IMR-90 (cell line): ENCODE results near the gene SYDE2. TPM values are rescaled to one million over a fixed set of nuclear protein-coding genes. Genes with fewer than 3 reads are reported as not detected.

Source experiments
- ATAC-seq: fragments of 200-7000 bp; cut with Tn5 transposase; 2 replicates; pipeline ENCODE4 v1.9.1; 2020; ENCODE audit warnings: low read depth, mild to moderate bottlenecking, moderate library complexity
- BruUV-seq: library from RNA; stranded (reverse); fragments of 400-500 nt; replicated peaks from 2 replicates; lab custom pipeline; 2021; lab: Mats Ljungman, UMichigan
- CTCF ChIA-PET: fragments of 300-600 bp; formaldehyde crosslinking; extraction: SDS; loops from one replicate; lab custom pipeline; 2021; ENCODE audit warnings: antibody characterized with exemption; lab: Yijun Ruan, JAX
- POLR2A ChIA-PET: fragments of 300-600 bp; sonication (Branson Sonifier 250); formaldehyde crosslinking; loops from one replicate; lab custom pipeline; 2022; ENCODE audit warnings: antibody characterized with exemption; ENCODE audit not compliant: unreplicated experiment; lab: Charles Lee
- DNase-seq: peaks from one replicate; pipeline ENCODE4 v3.0.0; 2013
- H2AFZ ChIP-seq: replicated peaks from 2 replicates; pipeline ENCODE3; 2013; ENCODE audit warnings: low read length, mild to moderate bottlenecking; ENCODE audit not compliant: poor library complexity
- H2AK5ac ChIP-seq: 2 replicates; pipeline ENCODE4 v1.6.1; 2013; ENCODE audit warnings: low read depth, low read length, inconsistent platforms
- H2AK9ac ChIP-seq: replicated peaks from 2 replicates; pipeline ENCODE3; 2013; ENCODE audit warnings: mild to moderate bottlenecking, low read depth, low read length, moderate library complexity; ENCODE audit not compliant: poor library complexity
- H2BK120ac ChIP-seq: 2 replicates; pipeline ENCODE4 v1.6.1; 2013; ENCODE audit warnings: low read depth, low read length, inconsistent platforms
- H2BK15ac ChIP-seq: 3 replicates; pipeline ENCODE4 v1.6.1; 2013; ENCODE audit warnings: low read depth, low read length, inconsistent platforms
- H2BK20ac ChIP-seq: 2 replicates; pipeline ENCODE4 v1.6.1; 2013; ENCODE audit warnings: low read depth, mild to moderate bottlenecking, inconsistent platforms, low read length, moderate library complexity
- H2BK5ac ChIP-seq: 2 replicates; pipeline ENCODE4 v1.6.1; 2013; ENCODE audit warnings: mild to moderate bottlenecking, low read depth, low read length, inconsistent platforms; ENCODE audit not compliant: poor library complexity, severe bottlenecking
- H3K14ac ChIP-seq: replicated peaks from 2 replicates; pipeline ENCODE4 v1.6.1; 2013; ENCODE audit warnings: low read depth, low read length, inconsistent platforms
- H3K18ac ChIP-seq: 2 replicates; pipeline ENCODE4 v1.6.1; 2013; ENCODE audit warnings: low read depth, low read length, control low read depth
- H3K23ac ChIP-seq: 2 replicates; pipeline ENCODE4 v1.6.1; 2013; ENCODE audit warnings: low read depth, low read length, inconsistent platforms
- H3K27ac ChIP-seq: 2 replicates; pipeline ENCODE4 v1.5.1; 2013; ENCODE audit warnings: mild to moderate bottlenecking, control low read depth, low read length; ENCODE audit not compliant: insufficient read depth
- H3K27me3 ChIP-seq: 2 replicates; pipeline ENCODE4 v1.6.1; 2013; ENCODE audit warnings: low read length; ENCODE audit not compliant: control insufficient read depth, insufficient read depth
- H3K36me3 ChIP-seq: 2 replicates; pipeline ENCODE4 v1.6.1; 2013; ENCODE audit warnings: low read length, mixed read lengths; ENCODE audit not compliant: control insufficient read depth, insufficient read depth
- H3K4ac ChIP-seq: 2 replicates; pipeline ENCODE4 v1.6.1; 2013; ENCODE audit warnings: low read depth, low read length, inconsistent platforms
- H3K4me1 ChIP-seq: 2 replicates; pipeline ENCODE4 v1.6.1; 2013; ENCODE audit warnings: low read length, mixed read lengths; ENCODE audit not compliant: control insufficient read depth, insufficient read depth
- H3K4me2 ChIP-seq: 2 replicates; pipeline ENCODE4 v1.6.1; 2013; ENCODE audit warnings: low read depth, mild to moderate bottlenecking, control low read depth, low read length, moderate library complexity
- H3K4me3 ChIP-seq: 2 replicates; pipeline ENCODE4 v1.5.1; 2013; ENCODE audit warnings: low read depth, mild to moderate bottlenecking, control low read depth, low read length, moderate library complexity; ENCODE audit not compliant: insufficient read depth
- H3K56ac ChIP-seq: 2 replicates; pipeline ENCODE4 v1.6.1; 2013; ENCODE audit warnings: low read length, inconsistent platforms; ENCODE audit not compliant: insufficient read depth; ENCODE audit errors: extremely low read depth
- H3K79me1 ChIP-seq, 2 experiments: 2 replicates each; pipeline ENCODE4 v1.6.1; 2013; ENCODE audit warnings: low read length in 2 of 2, inconsistent platforms in 1 of 2, low read depth in 1 of 2
- H3K9ac ChIP-seq: 2 replicates; pipeline ENCODE4 v1.6.1; 2013; ENCODE audit warnings: low read depth, low read length, control low read depth
- H3K9me1 ChIP-seq: 2 replicates; pipeline ENCODE4 v1.6.1; 2013; ENCODE audit warnings: low read length, inconsistent platforms; ENCODE audit not compliant: insufficient read depth
- H3K9me3 ChIP-seq: 2 replicates; pipeline ENCODE4 v1.6.1; 2013; ENCODE audit warnings: low read length; ENCODE audit not compliant: control insufficient read depth, insufficient read depth
- H4K20me1 ChIP-seq: 2 replicates; pipeline ENCODE4 v1.6.1; 2013; ENCODE audit warnings: low read length, inconsistent platforms; ENCODE audit not compliant: insufficient read depth
- H4K5ac ChIP-seq: 2 replicates; pipeline ENCODE4 v1.6.1; 2013; ENCODE audit warnings: mild to moderate bottlenecking, low read depth, low read length, control low read depth
- H4K8ac ChIP-seq, 2 experiments: 2 replicates each; pipeline ENCODE4 v1.6.1; 2013; ENCODE audit warnings: low read depth in 2 of 2, low read length in 2 of 2, control low read depth in 1 of 2, inconsistent platforms in 1 of 2
- H4K91ac ChIP-seq: 2 replicates; pipeline ENCODE4 v1.6.1; 2013; ENCODE audit warnings: low read depth, low read length, inconsistent platforms; ENCODE audit not compliant: insufficient read depth
- BHLHE40 ChIP-seq: fragments of 150-350 bp; IDR thresholded peaks from 2 replicates; pipeline ENCODE4 v1.6.1; 2016; ENCODE audit warnings: mild to moderate bottlenecking, low read depth, low read length
- CEBPB ChIP-seq: IDR thresholded peaks from 2 replicates; pipeline ENCODE4 v1.6.1; 2012; ENCODE audit warnings: low read depth, low read length, improper control_type of control experiment
- CHD1 ChIP-seq: IDR thresholded peaks from 2 replicates; pipeline ENCODE4 v1.6.1; 2012; ENCODE audit warnings: low read depth, low read length, improper control_type of control experiment
- CTCF ChIP-seq: conservative IDR thresholded peaks from 2 replicates; pipeline ENCODE4 v1.5.1; 2012; ENCODE audit warnings: mild to moderate bottlenecking, low read depth, low read length, improper control_type of control experiment
- ELK1 ChIP-seq: fragments of 150-350 bp; IDR thresholded peaks from 2 replicates; pipeline ENCODE4 v1.6.1; 2016; ENCODE audit warnings: low read depth, mild to moderate bottlenecking, low read length, moderate library complexity, borderline replicate concordance
- FOS ChIP-seq: fragments of 150-350 bp; IDR thresholded peaks from 2 replicates; pipeline ENCODE4 v1.6.1; 2016; ENCODE audit warnings: low read depth, low read length
- MAFK ChIP-seq: IDR thresholded peaks from 2 replicates; pipeline ENCODE4 v1.6.1; 2012; ENCODE audit warnings: low read depth, low read length, improper control_type of control experiment
- MAZ ChIP-seq: IDR thresholded peaks from 2 replicates; pipeline ENCODE4 v1.6.1; 2012; ENCODE audit warnings: low read depth, mild to moderate bottlenecking, low read length, improper control_type of control experiment, moderate library complexity, borderline replicate concordance
- MXI1 ChIP-seq: IDR thresholded peaks from 2 replicates; pipeline ENCODE4 v1.6.1; 2012; ENCODE audit warnings: low read depth, mild to moderate bottlenecking, low read length, moderate library complexity, borderline replicate concordance
- NFE2L2 ChIP-seq: fragments of 150-350 bp; IDR thresholded peaks from 2 replicates; pipeline ENCODE4 v1.6.1; 2016; ENCODE audit warnings: low read depth, mild to moderate bottlenecking, low read length
- POLR2A ChIP-seq: IDR thresholded peaks from 2 replicates; pipeline ENCODE4 v1.6.1; 2012; ENCODE audit warnings: mild to moderate bottlenecking, low read depth, low read length
- RAD21 ChIP-seq: IDR thresholded peaks from 2 replicates; pipeline ENCODE4 v1.6.1; 2012; ENCODE audit warnings: low read length, improper control_type of control experiment
- RCOR1 ChIP-seq: IDR thresholded peaks from 2 replicates; pipeline ENCODE4 v1.6.1; 2012; ENCODE audit warnings: mild to moderate bottlenecking, low read length, improper control_type of control experiment; ENCODE audit not compliant: insufficient replicate concordance
- RFX5 ChIP-seq: IDR thresholded peaks from 2 replicates; pipeline ENCODE4 v1.8.0; 2012; ENCODE audit warnings: low read depth, mild to moderate bottlenecking, low read length, moderate library complexity
- SMC3 ChIP-seq: fragments of 150-350 bp; IDR thresholded peaks from 2 replicates; pipeline ENCODE4 v1.6.1; 2016; ENCODE audit warnings: low read depth, mild to moderate bottlenecking, antibody characterized with exemption, low read length, moderate library complexity
- WGBS, 2 experiments: methylation state at CpG; one replicate each; pipeline versions ENCODE4 v1.1.5 to v1.1.7; 2013; ENCODE audit warnings: missing lambda C conversion rate in 2 of 2; ENCODE audit not compliant: insufficient read length in 1 of 2; ENCODE audit errors: extremely low coverage in 2 of 2; 5-methylcytosine and 5-hydroxymethylcytosine counted together
- dilution Hi-C: fragments of 300-500 bp; cut with HindIII; formaldehyde crosslinking; loops from one replicate; pipeline ENCODE4 v1.14.3; 2018; ENCODE audit warnings: low sequenced_read_pairs; ENCODE audit not compliant: unreplicated experiment
- in situ Hi-C: fragments of 300-500 bp; cut with MboI; formaldehyde crosslinking; loops from 3 replicates; pipeline ENCODE4 v1.14.3; 2019; ENCODE audit warnings: low sequenced_read_pairs, inconsistent platforms, mixed read lengths
- intact Hi-C: fragments of 100-400 bp; cut with micrococcal nuclease; formaldehyde crosslinking; loops from 2 replicates; pipeline ENCODE4 v1.10.0; 2022
- polyA plus RNA-seq, 3 experiments: library from polyadenylated mRNA; depleted of rRNA; stranded (reverse); fragments of >200 nt; gene quantifications; 2 replicates each; pipeline ENCODE4 v1.2.3, GENCODE V29; 2012; ENCODE audit warnings: low replicate concordance in 1 of 3
- total RNA-seq: library from RNA; depleted of rRNA; stranded (reverse); fragments of >200 nt; gene quantifications from 2 replicates; pipeline ENCODE4 v1.2.3, GENCODE V29; 2012
- TF ChIP-seq, protein P1 (sequence below): fragments of 150-350 bp; IDR thresholded peaks from 2 replicates; pipeline ENCODE4 v1.6.1; 2017; ENCODE audit warnings: mild to moderate bottlenecking, antibody characterized with exemption, low read length, low read depth

SYDE2 gene
- total and polyA plus RNA-seq, 2 of the 4 experiments (the other 2 are of a cell fraction), result 1.8 to 10.0 TPM

DNA sequence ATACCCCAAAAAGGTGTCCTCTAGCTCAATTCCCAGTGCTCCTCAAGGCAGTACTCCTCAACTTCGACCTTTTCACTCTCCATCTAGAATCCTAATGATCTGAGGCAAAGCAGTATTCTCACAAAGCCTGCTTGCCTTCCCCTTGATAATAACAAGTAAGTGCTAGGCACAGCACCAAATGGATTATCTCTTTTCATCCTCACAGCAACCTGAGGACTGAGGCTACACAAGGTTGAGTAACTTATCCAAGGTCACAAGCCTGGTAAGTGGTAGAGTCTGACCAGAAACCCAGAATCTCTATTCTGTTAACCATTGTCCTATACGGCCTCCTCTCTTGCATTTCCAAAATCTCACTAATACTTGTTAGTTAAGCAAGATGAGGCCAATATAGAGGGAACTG lies 5.1 kb downstream of the SYDE2 start:
- Histone ChIP-seq H2AK5ac (no peak overlapping the region), H2BK15ac (no peak overlapping the region), H3K27ac (no peak overlapping the region), H3K14ac (no peak overlapping the region), H3K56ac (no peak overlapping the region), H3K4me3 (no peak overlapping the region), H3K36me3 (no peaks in the 10 kb centered on the region), H3K23ac (no peak overlapping the region), H3K4me1 (0 out of 2 replicates have a peak, but pooled peaks cover 2% of the 10 kb centered on the region), H3K9ac (no peak overlapping the region), H3K4ac (no peak overlapping the region), H2AK9ac (no peak overlapping the region), H4K91ac (no peak overlapping the region), H2BK5ac (no peak overlapping the region), H2BK120ac (no peak overlapping the region), H3K79me1 (peaks cover 10 to 23% of the 10 kb centered on the region in 2 experiments), H2BK20ac (no peak overlapping the region), H4K5ac (no peak overlapping the region), H2AFZ (no peak overlapping the region), H3K9me1 (no peaks in the 10 kb centered on the region), H3K18ac (no peak overlapping the region), H3K27me3 (no peaks in the 10 kb centered on the region), H4K20me1 (peaks cover 7% of the 10 kb centered on the region), H3K4me2 (peak overlapping the region; percentile 60), H4K8ac (no peak overlapping the region), H3K9me3 (no peaks in the 10 kb centered on the region)
- DNase-seq, result no peak
- dilution Hi-C loops, result no loop called here
- BruUV-seq, result no TSS peak
- in situ Hi-C loops, result no loop called here
- CTCF ChIA-PET, result no interaction called here
- ATAC-seq, result no peak
- WGBS, 2 experiments, result no CpG with 5 or more reads among the region's 2 CpGs
- intact Hi-C loops, result loop anchor here (5.0 kb wide), 1 partner anchor 88 kb away; no protein-coding TSS in a partner anchor
- POLR2A ChIA-PET, result no interaction called here
- TF ChIP-seq BHLHE40 (no peak), CTCF (no peak), POLR2A (no peak), NFE2L2 (no peak), CEBPB (no peak), CHD1 (no peak), ELK1 (no peak), MAFK (no peak), RAD21 (no peak), FOS (no peak), MAZ (no peak), RCOR1 (no peak), RFX5 (no peak), SMC3 (no peak), MXI1 (no peak)
- TF ChIP-seq, protein P1, sequence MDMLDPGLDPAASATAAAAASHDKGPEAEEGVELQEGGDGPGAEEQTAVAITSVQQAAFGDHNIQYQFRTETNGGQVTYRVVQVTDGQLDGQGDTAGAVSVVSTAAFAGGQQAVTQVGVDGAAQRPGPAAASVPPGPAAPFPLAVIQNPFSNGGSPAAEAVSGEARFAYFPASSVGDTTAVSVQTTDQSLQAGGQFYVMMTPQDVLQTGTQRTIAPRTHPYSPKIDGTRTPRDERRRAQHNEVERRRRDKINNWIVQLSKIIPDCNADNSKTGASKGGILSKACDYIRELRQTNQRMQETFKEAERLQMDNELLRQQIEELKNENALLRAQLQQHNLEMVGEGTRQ, result no peak
